Hepatocyte (in vitro differentiated cells): ENCODE measurements around the gene OLFML3.

Experiments used
- EZH2 ChIP-seq: fragments of 200-600 bp; sonication (generic); IDR thresholded peaks from 2 replicates; pipeline ENCODE4 v1.6.1; 2016; ENCODE audit warnings: antibody characterized with exemption, mild to moderate bottlenecking, borderline replicate concordance
- EZH2phosphoT487 ChIP-seq: fragments of 200-600 bp; sonication (generic); IDR thresholded peaks from one replicate; pipeline ENCODE4 v1.6.1; 2018; ENCODE audit warnings: antibody characterized with exemption, mild to moderate bottlenecking, low read depth, moderate library complexity; ENCODE audit not compliant: unreplicated experiment, severe bottlenecking
- TF ChIP-seq, protein P1 (sequence below): fragments of 200-600 bp; sonication (generic); IDR thresholded peaks from 2 replicates; pipeline ENCODE4 v1.5.1; 2016; ENCODE audit warnings: antibody characterized with exemption, mild to moderate bottlenecking; ENCODE audit not compliant: poor library complexity

DNA sequence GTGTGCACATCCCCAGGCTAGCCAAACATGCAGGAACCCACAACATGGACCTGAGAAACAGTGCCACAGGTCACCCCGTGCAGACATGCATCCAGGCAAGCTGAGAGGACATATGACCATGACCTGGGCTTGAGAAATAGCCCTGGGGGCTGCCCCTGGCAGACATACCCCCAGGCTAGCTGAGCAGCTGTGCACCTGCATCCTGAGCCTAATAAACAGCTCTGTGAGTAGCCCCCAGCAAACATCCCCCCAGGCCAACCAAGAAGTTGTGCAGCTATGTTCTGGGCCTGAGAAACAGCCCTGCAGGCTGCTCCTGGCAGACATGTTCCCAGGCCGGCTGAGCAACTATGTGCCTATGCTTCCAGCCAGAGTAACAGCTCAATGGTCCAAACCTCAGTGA, 14.5 kb downstream of the OLFML3 start:
- TF ChIP-seq, protein P1, sequence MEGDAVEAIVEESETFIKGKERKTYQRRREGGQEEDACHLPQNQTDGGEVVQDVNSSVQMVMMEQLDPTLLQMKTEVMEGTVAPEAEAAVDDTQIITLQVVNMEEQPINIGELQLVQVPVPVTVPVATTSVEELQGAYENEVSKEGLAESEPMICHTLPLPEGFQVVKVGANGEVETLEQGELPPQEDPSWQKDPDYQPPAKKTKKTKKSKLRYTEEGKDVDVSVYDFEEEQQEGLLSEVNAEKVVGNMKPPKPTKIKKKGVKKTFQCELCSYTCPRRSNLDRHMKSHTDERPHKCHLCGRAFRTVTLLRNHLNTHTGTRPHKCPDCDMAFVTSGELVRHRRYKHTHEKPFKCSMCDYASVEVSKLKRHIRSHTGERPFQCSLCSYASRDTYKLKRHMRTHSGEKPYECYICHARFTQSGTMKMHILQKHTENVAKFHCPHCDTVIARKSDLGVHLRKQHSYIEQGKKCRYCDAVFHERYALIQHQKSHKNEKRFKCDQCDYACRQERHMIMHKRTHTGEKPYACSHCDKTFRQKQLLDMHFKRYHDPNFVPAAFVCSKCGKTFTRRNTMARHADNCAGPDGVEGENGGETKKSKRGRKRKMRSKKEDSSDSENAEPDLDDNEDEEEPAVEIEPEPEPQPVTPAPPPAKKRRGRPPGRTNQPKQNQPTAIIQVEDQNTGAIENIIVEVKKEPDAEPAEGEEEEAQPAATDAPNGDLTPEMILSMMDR: no peak
- TF ChIP-seq EZH2: no peak
- no peak for TF ChIP-seq EZH2phosphoT487
